Erythroblast (primary cell): ENCODE measurements around the gene TNN.

Experiments
- GATA1 ChIP-seq: IDR thresholded peaks from 2 replicates; pipeline ENCODE4 v1.6.1; 2011; ENCODE audit warnings: low read depth, mild to moderate bottlenecking, control low read depth, low read length, moderate library complexity
- POLR2A ChIP-seq: IDR thresholded peaks from 2 replicates; pipeline ENCODE4 v1.6.1; 2011; ENCODE audit warnings: mild to moderate bottlenecking, low read length

DNA sequence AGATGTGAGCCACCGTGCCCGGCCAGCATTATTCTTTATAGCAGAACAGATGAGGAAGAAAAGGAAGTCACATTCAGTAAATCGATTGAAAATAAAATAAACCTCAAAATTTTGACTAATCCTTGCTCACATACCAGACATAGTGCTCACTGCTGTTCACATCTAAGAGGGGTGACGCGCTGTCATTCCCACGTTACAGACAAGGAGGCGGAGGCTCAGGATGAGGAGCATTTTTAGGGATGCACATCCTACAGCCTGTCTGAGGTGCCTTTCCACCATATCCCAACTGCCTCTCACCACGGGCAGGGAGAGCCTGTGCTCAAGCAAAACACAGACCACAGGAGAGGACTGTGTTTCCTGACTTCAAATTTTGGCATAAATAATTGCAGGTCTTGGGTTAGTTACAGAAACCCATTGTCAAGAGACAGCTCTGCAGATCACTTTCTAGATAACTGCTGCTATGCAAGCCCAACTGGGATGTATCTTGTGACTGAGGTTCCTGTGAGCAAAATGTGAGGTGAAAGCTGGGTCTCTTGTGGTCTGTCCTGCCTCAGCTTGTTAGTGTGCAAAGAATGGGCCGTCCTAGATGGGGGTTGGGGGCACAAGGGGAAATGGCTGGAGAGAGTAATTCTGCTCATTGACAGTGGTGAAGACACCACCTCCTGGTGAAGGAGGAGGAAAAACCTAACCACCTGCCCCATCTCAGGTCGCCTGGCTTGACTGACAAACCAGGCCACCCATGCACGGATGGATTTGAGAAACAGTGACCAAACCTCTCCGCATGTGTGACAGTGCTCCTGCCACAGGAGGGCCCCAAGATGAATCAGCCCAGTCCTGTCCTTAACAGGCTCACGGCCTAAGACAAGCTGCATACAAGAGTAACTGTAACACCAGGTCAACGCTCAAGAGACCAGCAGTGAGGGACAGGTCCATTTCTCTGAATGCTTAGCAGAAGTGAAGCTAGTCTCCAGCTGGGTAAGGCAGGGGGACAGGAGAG, 8.2 kb downstream of the TNN start:
- no peak for TF ChIP-seq POLR2A
- no peak for TF ChIP-seq GATA1
